Activated CD4-positive, alpha-beta T cell treated with anti-CD3 and anti-CD28 coated beads, Interleukin-2, amount 10 ng/mL, durations not matched to agents 7 days and 5 days (primary cell): ENCODE data around the gene BAZ2B. TPM values are rescaled to one million over a fixed set of nuclear protein-coding genes. Genes with fewer than 3 reads are reported as not detected.

Source experiments
- CTCF ChIA-PET: fragments of 350-600 bp; sonication (Branson Sonifier 250); formaldehyde crosslinking; loops from one replicate; lab custom pipeline; 2021; ENCODE audit warnings: antibody characterized with exemption; lab: Charles Lee
- POLR2A ChIA-PET: fragments of 350-600 bp; sonication (Branson Sonifier 250); formaldehyde crosslinking; loops from one replicate; lab custom pipeline; 2021; ENCODE audit warnings: antibody characterized with exemption; lab: Charles Lee
- DNase-seq: peaks from one replicate; pipeline ENCODE4 v3.0.0-alpha.2; 2020
- H3K27ac Mint-ChIP-seq: one replicate; pipeline ENCODE4 v1.8.0; 2021; ENCODE audit warnings: mild to moderate bottlenecking, moderate library complexity, mixed read lengths
- H3K27me3 Mint-ChIP-seq: one replicate; pipeline ENCODE4 v1.8.0; 2021; ENCODE audit warnings: mixed read lengths
- H3K36me3 Mint-ChIP-seq: one replicate; pipeline ENCODE4 v1.8.0; 2021; ENCODE audit warnings: low read depth, mixed read lengths
- H3K4me1 Mint-ChIP-seq: one replicate; pipeline ENCODE4 v1.8.0; 2021; ENCODE audit warnings: mixed read lengths
- H3K4me3 Mint-ChIP-seq: one replicate; pipeline ENCODE4 v1.8.0; 2021; ENCODE audit warnings: mild to moderate bottlenecking, moderate library complexity, mixed read lengths
- H3K9me3 Mint-ChIP-seq: one replicate; pipeline ENCODE4 v1.8.0; 2021; ENCODE audit warnings: mixed read lengths
- total RNA-seq, 2 experiments: library from RNA; stranded (reverse); gene quantifications; one replicate each; pipeline ENCODE4 v1.2.3, GENCODE V29; 2021

The BAZ2B gene
- total RNA-seq, 2 experiments from 2014 or later, result 11.3 to 13.0 TPM

DNA sequence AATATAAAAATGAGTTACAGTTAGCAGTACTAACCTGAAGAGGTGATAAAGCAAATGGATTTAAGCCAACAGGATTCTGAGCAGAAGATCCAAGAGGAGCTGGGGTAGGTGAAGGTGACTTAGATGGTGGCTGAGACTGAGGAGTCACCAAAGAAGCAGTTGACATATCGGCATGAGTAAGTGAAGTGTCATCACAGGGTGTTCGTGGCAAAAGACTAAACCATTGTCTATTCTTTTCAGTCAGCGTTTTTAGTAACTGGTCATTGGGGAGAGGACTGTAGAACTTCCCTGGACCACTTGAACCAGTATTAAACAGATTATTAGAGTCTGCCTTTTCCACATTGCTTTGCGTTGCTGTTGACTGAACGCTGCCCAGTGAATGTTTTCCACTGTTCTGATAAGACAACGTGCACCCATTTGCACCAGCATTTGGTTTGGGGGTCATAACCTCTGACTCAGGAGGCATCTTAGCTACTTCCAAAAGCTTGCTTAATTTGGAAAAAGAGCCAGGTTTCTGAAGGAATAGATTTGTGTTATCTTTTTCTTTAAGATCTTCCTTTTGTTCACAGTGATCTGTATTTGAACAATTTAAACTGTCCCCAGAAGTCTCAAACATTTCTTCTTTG, 266.6 kb downstream of the BAZ2B start:
- no peaks in the 10 kb centered on the region for H3K4me1 Mint-ChIP-seq
- ChIA-PET CTCF (no interaction called here), POLR2A (no interaction called here)
- no peak overlapping the region for H3K4me3 Mint-ChIP-seq
- H3K9me3 Mint-ChIP-seq, result no peaks in the 10 kb centered on the region
- no peaks in the 10 kb centered on the region for H3K36me3 Mint-ChIP-seq
- no peaks in the 10 kb centered on the region for H3K27me3 Mint-ChIP-seq
- H3K27ac Mint-ChIP-seq, result no peak overlapping the region
- DNase-seq, result no peak

DNA sequence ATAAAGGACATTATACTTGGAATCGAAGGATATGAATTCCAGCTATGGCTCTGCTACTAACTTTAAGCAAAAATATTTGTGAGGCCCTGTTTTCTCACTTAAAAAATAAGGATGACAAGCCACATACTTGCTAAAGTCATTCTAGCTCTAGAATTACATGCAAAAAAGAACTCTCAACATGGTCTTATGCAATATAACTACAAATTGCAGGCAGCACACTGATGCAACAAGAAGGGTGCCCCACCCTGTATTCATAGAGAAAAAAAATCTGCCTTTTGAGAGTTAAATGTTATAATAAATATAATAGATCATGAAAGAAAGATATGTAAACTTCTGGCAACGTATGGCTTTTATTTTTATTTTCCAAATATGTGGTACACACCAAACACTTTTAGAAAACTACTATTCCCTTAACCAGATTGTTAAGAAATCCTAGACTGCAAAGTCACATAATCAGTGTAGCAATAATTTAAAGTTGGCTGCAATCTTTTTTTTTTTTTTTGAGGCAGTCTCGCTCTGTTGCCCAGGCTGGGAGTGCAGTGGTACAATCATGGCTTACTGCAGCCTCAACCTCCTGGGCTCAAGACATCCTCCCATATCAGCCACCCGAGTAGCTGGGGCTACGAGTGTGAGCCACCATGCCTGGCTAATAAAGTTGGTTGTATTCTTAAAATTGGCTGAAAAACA, 289.6 kb downstream of the BAZ2B start:
- Mint-ChIP-seq H3K4me1 (no peaks in the 10 kb centered on the region), H3K4me3 (no peak overlapping the region), H3K9me3 (no peaks in the 10 kb centered on the region), H3K36me3 (no peaks in the 10 kb centered on the region), H3K27me3 (no peaks in the 10 kb centered on the region), H3K27ac (no peak overlapping the region)
- POLR2A ChIA-PET, result interaction anchor here (0.6 kb wide), 1 partner anchor 48 kb away, joined by 3 read pairs; no protein-coding TSS in a partner anchor
- DNase-seq, result no peak
- CTCF ChIA-PET, result no interaction called here

DNA sequence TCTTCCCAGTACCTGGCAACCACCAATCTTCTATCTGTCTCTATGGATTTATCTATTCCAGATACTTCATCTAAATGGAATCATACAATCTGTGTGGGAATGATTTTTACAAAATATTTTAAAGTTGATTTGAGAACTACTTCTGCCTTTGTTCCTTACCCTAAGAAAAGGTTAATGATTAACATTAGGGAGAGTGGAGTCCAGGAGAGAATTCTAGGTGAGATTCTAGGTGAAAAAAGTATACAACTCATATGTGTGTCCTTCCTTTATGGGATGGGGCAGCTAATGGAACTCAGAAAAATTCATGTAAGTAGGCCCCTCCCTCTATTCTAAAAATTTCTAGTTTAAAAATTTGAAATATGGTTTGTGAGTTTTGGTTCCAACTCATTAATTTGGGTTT, 293.9 kb downstream of the BAZ2B start:
- CTCF ChIA-PET, result no interaction called here
- H3K27ac Mint-ChIP-seq, result no peak overlapping the region
- no peaks in the 10 kb centered on the region for H3K36me3 Mint-ChIP-seq
- H3K9me3 Mint-ChIP-seq, result no peaks in the 10 kb centered on the region
- no peak for DNase-seq
- H3K27me3 Mint-ChIP-seq, result no peaks in the 10 kb centered on the region
- POLR2A ChIA-PET, result no interaction called here
- H3K4me1 Mint-ChIP-seq, result no peaks in the 10 kb centered on the region
- no peak overlapping the region for H3K4me3 Mint-ChIP-seq

DNA sequence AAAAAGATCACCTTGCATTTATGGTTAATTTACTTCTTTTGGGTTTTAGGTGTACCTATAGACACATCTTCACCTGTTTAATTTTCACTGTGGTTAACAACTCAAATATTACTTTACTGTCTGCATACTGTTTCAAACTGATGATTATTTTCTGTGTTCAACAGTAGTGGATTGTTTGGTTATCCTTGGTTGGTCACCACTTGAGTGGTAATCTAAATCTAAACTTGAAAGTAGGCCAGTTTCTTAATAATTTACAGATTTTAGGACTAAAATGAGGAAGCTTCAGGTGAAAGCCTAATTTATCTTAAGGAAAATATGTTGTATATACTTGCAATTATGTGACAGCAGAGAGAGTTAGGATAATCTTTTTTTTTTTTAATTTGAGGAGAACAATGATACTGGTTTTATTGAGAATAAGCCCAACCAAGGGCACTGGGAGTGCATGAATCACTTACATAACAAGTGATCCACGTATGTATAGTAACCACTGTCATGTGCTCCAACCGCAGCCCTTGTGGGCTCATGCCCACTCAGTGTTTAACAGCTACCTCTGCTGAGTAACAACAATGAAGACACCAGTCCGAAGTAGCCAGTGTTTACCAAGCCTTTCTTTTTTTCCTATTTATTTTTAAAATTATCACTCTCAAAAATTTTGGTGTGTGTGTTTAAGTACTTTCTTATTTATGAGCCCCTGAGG, 298.8 kb downstream of the BAZ2B start:
- no peaks in the 10 kb centered on the region for H3K27me3 Mint-ChIP-seq
- no peak overlapping the region for H3K4me3 Mint-ChIP-seq
- H3K36me3 Mint-ChIP-seq, result peaks cover 3% of the 10 kb centered on the region
- no peaks in the 10 kb centered on the region for H3K4me1 Mint-ChIP-seq
- POLR2A ChIA-PET, result no interaction called here
- DNase-seq, result no peak
- peaks cover 6% of the 10 kb centered on the region for H3K9me3 Mint-ChIP-seq
- H3K27ac Mint-ChIP-seq, result no peak overlapping the region
- CTCF ChIA-PET, result interaction anchor here (0.7 kb wide), 1 partner anchor 308 kb away, joined by 3 read pairs; no protein-coding TSS in a partner anchor

DNA sequence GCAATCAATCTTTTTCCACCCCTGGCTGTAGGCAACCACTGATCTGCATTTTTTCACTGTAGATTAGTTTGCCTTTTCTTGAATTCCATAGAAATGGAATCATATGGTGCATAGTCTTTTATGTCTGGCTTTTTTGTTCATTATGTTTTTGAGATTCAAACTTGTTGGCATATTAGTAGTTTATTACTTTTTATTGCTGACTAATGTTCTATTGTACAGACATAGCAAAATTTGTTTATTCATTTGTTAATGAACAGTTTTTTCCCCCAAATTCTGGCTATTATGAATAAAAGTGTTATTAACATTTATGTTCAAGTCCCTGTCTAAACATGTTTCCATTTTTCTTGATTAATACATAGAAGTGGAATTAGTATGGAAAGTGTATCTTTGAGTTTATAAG, 308.4 kb downstream of the BAZ2B start:
- CTCF ChIA-PET, result no interaction called here
- POLR2A ChIA-PET, result no interaction called here
- DNase-seq, result no peak
- Mint-ChIP-seq H3K27ac (no peak overlapping the region), H3K4me1 (no peaks in the 10 kb centered on the region), H3K9me3 (no peaks in the 10 kb centered on the region), H3K27me3 (peaks cover 6% of the 10 kb centered on the region), H3K4me3 (no peak overlapping the region), H3K36me3 (no peaks in the 10 kb centered on the region)

DNA sequence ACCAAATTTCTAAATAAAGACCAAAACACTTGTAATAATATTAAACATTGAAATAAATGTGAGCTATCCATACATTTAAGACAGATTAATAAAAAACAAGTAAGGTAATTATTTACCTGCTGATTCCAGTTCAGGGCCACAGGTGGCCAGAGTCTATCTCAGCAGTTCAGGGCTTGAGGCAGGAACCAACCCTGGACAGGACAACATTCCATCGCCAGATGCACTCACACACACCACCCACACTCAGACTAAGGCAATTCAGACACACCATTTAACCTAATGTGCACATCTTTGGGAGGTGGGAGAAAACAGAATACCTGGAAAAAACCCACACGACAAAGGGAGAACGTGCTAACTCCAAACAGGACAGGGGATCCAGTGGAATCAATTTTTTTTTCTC, 315.8 kb downstream of the BAZ2B start:
- CTCF ChIA-PET, result no interaction called here
- peaks cover 6% of the 10 kb centered on the region for H3K27me3 Mint-ChIP-seq
- H3K9me3 Mint-ChIP-seq, result peaks cover 7% of the 10 kb centered on the region
- no peak overlapping the region for H3K4me3 Mint-ChIP-seq
- H3K4me1 Mint-ChIP-seq, result no peaks in the 10 kb centered on the region
- no peak overlapping the region for H3K27ac Mint-ChIP-seq
- no peaks in the 10 kb centered on the region for H3K36me3 Mint-ChIP-seq
- POLR2A ChIA-PET, result no interaction called here
- DNase-seq, result no peak

DNA sequence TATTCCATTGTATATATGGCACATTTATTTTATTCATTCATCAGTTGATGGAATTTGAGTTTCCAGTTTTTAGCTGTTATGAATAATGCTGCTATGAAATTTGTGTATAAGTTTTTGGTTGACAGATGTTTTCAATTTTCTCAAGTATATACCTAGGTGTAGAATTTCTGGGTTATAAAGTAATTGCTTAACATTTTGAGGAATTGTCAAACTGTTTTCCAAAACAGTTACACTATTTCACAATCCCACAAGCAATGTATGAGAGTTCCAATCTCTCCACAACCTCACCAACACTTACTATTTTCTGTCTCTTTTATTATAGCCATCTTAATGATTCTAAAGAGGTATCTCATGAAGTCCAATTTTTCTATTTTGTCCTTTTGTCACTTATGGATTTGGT, 317.4 kb downstream of the BAZ2B start:
- Mint-ChIP-seq H3K4me3 (no peak overlapping the region), H3K9me3 (peaks cover 7% of the 10 kb centered on the region), H3K27ac (no peak overlapping the region), H3K4me1 (no peaks in the 10 kb centered on the region), H3K36me3 (no peaks in the 10 kb centered on the region), H3K27me3 (peaks cover 6% of the 10 kb centered on the region)
- POLR2A ChIA-PET, result no interaction called here
- DNase-seq, result no peak
- CTCF ChIA-PET, result no interaction called here

DNA sequence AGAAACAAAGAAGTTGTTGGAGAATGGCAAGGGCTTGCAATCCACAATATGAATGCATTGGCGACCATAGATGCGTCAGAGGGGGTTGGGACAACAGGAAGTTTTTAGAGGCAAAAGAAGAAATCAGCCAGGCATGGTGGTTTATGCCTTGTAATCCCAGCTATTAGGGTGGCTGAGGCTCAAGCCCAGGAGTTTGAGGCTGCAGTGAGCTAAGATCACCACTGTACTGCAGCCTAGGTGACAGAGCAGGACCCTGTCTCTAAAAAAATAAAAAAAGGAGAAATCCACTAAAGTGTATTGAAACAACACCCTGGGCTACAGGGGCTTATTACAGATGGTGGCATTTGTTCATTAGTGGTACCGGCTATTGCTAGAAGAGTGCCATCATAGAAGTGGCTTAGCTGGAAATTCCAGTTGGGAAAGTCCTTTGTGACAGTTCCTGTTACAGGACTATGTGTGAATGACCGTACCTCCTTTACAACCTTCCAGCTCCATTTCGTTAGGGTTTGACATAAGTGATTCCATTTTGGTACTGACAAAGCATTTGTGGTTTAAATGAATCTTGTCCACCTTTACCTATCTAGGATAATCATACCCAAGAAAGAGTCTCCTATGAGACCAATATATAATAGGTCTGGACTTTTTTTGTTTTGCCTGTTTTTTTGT, 319.2 kb downstream of the BAZ2B start:
- peaks cover 6% of the 10 kb centered on the region for H3K27me3 Mint-ChIP-seq
- no peak overlapping the region for H3K4me3 Mint-ChIP-seq
- no peaks in the 10 kb centered on the region for H3K4me1 Mint-ChIP-seq
- ChIA-PET POLR2A (no interaction called here), CTCF (interaction anchor here (0.9 kb wide), 1 partner anchor 9 kb away, joined by 3 read pairs; no protein-coding TSS in a partner anchor)
- no peak for DNase-seq
- H3K9me3 Mint-ChIP-seq, result peaks cover 7% of the 10 kb centered on the region
- no peak overlapping the region for H3K27ac Mint-ChIP-seq
- H3K36me3 Mint-ChIP-seq, result no peaks in the 10 kb centered on the region

DNA sequence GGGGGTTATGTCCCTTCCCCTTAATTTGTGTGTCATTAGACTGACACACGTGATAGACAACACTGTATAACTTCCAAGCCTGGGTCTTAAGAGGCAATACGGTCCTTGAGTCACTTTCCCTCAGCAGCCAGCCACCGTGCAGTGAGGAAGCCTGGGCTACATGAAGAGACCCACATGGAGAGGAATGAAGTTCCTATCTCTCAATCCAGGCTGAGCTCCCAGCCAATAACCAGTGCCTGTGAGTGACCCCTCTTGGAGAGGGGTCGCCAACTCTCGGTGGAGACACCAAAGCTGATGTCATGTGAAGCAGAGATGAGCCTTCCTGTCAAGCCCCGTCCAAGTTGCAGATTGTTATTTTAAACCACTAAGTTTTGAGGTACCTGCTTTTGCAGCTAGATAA, 324.2 kb downstream of the BAZ2B start:
- no peaks in the 10 kb centered on the region for H3K36me3 Mint-ChIP-seq
- POLR2A ChIA-PET, result no interaction called here
- H3K27me3 Mint-ChIP-seq, result no peaks in the 10 kb centered on the region
- CTCF ChIA-PET, result no interaction called here
- no peak overlapping the region for H3K27ac Mint-ChIP-seq
- H3K4me3 Mint-ChIP-seq, result no peak overlapping the region
- no peaks in the 10 kb centered on the region for H3K9me3 Mint-ChIP-seq
- DNase-seq, result no peak
- H3K4me1 Mint-ChIP-seq, result peaks cover 17% of the 10 kb centered on the region

DNA sequence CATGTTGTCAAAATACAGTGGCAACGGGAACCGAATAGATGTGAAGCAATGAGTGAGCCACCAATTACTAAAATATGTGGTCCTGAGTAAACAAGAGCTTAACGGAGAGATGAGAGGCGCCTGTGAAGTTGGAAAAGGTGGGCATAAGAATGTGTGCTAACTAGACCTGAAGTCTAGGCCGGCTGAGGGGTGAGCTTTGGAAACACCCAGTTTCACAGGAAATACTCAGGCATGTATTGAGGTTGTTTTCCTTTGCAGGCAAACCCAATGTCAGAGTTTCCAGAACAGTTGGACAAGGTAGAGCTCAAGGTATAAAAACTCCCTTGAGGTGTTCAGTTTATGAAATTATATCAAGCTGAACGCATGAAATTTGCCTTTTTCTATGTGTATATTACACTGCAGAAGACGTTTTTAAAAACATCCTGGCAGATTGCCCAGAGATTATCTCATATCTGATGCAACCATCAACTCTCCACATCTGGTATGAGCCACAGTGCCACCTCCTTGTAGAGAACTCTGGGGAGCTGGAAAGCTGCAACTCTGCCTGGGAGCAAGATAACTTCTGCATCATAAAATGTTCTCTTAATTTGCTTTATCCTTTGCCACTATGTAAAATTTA, 325.9 kb downstream of the BAZ2B start:
- Mint-ChIP-seq H3K9me3 (no peaks in the 10 kb centered on the region), H3K36me3 (no peaks in the 10 kb centered on the region), H3K27me3 (no peaks in the 10 kb centered on the region), H3K4me1 (peaks cover 29% of the 10 kb centered on the region), H3K27ac (peak overlapping the region; percentile 10), H3K4me3 (no peak overlapping the region)
- peak; percentile 41 for DNase-seq
- CTCF ChIA-PET, result interaction anchor here (1.0 to 1.3 kb wide), 2 partner anchors 22 to 44 kb away, joined by 3 to 4 read pairs; no protein-coding TSS in a partner anchor
- POLR2A ChIA-PET, result no interaction called here

DNA sequence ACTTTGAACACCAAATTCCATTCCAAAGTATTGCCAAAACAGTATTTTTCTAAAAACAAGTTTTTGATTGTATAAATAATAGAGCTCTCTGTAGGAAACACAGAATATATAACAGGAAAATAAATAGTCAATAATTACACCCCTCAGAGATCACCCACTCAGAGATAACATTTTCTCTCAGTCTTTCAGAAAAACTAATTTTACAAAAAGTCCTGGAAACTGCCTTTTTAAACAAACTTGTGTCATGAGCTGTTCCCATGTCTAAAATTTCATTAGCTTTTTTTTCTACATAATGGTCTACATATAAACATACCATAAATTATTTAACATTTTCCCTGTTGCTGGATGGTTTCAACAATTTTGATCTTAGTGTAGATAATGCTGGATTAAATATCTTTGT, 328.6 kb downstream of the BAZ2B start:
- DNase-seq, result no peak
- ChIA-PET POLR2A (no interaction called here), CTCF (interaction anchor here (1.4 kb wide), 2 partner anchors 10 to 15 kb away, joined by 3 read pairs; no protein-coding TSS in a partner anchor)
- H3K4me1 Mint-ChIP-seq, result peaks cover 35% of the 10 kb centered on the region
- peak overlapping the region; percentile 27 for H3K4me3 Mint-ChIP-seq
- no peaks in the 10 kb centered on the region for H3K27me3 Mint-ChIP-seq
- no peak overlapping the region for H3K27ac Mint-ChIP-seq
- peaks cover under 1% of the 10 kb centered on the region for H3K36me3 Mint-ChIP-seq
- H3K9me3 Mint-ChIP-seq, result no peaks in the 10 kb centered on the region

DNA sequence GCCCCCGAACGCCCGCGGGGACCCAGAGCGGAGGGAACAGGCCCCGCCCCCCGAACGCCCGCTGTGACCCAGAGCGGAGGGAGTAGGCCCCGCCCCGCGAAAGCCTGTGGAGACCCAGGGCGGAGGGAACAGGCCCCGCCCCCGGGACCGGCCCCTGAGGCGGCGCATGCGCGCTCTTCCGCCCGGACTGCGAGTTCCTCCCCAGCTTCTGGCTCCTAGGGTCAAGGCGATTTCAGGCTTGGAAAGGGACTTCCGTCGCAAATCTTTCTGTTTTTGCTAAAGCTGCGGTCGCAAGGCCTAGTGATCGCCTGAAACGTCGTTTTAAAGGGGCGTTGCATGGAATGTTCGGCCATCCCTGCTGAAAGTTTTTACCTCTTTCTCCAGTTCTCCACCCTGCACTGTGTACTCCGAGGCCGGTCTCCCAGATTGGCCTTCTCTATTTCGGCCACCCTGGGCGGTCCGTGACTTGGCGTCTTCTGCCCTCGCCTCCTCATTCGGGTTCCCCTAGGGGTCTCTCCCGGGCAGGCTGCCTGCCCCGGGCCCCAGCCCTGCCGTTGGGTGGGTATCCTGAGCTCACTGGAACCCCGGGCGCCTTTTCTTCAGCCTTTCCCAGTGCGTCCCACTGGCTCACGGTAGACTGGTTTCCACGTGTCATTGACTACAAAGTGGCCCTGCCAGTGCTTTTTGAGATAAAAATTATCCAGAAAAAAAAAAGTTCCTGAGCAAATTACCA, 329.5 kb downstream of the BAZ2B start:
- POLR2A ChIA-PET, result interaction anchor here (0.6 kb wide), 1 partner anchor 163 kb away, joined by 3 read pairs; no protein-coding TSS in a partner anchor
- DNase-seq, result peak; percentile 97
- CTCF ChIA-PET, result interaction anchor here (0.6 to 1.4 kb wide), 3 partner anchors 11 to 77 kb away, joined by 3 read pairs; no protein-coding TSS in a partner anchor
- peaks cover 2% of the 10 kb centered on the region for H3K36me3 Mint-ChIP-seq
- no peaks in the 10 kb centered on the region for H3K27me3 Mint-ChIP-seq
- H3K4me1 Mint-ChIP-seq, result peaks cover 36% of the 10 kb centered on the region
- peak overlapping the region; percentile 88 for H3K27ac Mint-ChIP-seq
- H3K4me3 Mint-ChIP-seq, result peak overlapping the region; percentile 81
- H3K9me3 Mint-ChIP-seq, result no peaks in the 10 kb centered on the region
